Measurements from ENCODE around the gene MEGF6.

MEGF6 gene

DNA sequence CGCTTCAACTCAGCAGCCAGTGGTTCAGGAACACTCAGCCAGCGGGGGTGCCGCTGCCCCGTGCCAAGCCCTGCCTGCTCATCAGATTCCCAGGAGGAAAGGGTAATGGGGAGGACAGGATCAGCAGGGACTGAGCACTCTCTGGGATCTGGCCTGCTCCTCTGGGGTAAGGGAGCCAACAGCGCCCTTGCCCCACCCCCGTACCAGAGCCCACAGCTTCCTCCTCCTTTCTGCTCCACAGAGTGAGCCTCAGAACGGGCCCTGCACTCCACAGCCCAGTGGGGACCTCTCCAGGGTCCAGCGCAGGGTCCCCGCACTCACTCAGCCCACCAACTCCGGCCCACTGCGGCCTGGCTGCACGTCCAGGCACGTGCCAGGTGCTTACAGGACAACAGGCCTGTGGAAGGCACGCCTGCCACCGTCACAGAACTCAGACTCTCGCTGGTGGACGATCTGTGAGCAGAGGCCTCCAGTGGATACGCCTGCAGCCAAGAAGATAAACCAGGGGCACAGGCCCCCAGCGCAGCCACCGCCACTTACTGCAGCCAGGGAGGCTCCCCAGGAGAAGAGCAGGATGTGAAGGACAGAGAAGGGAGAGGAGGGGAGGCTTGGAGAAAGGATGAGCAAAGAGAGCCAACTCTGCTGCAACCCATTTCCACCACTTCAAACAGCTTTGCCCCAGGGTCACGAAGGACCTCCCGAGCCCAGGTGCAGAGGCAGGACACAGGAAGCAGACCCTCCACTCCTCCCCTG lies 2.1 kb downstream of the MEGF6 start (continued):
- TF ChIP-seq, protein P1, sequence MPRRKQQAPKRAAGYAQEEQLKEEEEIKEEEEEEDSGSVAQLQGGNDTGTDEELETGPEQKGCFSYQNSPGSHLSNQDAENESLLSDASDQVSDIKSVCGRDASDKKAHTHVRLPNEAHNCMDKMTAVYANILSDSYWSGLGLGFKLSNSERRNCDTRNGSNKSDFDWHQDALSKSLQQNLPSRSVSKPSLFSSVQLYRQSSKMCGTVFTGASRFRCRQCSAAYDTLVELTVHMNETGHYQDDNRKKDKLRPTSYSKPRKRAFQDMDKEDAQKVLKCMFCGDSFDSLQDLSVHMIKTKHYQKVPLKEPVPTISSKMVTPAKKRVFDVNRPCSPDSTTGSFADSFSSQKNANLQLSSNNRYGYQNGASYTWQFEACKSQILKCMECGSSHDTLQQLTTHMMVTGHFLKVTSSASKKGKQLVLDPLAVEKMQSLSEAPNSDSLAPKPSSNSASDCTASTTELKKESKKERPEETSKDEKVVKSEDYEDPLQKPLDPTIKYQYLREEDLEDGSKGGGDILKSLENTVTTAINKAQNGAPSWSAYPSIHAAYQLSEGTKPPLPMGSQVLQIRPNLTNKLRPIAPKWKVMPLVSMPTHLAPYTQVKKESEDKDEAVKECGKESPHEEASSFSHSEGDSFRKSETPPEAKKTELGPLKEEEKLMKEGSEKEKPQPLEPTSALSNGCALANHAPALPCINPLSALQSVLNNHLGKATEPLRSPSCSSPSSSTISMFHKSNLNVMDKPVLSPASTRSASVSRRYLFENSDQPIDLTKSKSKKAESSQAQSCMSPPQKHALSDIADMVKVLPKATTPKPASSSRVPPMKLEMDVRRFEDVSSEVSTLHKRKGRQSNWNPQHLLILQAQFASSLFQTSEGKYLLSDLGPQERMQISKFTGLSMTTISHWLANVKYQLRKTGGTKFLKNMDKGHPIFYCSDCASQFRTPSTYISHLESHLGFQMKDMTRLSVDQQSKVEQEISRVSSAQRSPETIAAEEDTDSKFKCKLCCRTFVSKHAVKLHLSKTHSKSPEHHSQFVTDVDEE (CRISPR knock-in tag; IDR thresholded peaks at IDR 0.05): no peak
- TF ChIP-seq RARB (CRISPR knock-in tag; IDR thresholded peaks at IDR 0.05) (no peak), GLIS3 (CRISPR knock-in tag; IDR thresholded peaks at IDR 0.05) (no peak), CSDC2 (CRISPR knock-in tag; IDR thresholded peaks at IDR 0.05) (no peak), PPARA (CRISPR knock-in tag; IDR thresholded peaks at IDR 0.05; ENCODE audit: borderline replicate concordance) (no peak), SNAI2 (CRISPR knock-in tag; IDR thresholded peaks at IDR 0.05) (no peak), BACH2 (CRISPR knock-in tag; IDR thresholded peaks at IDR 0.05; ENCODE audit: borderline replicate concordance) (no peak)

GRCh38 chr1:3608154-3608553 lies 3.2 kb downstream of the MEGF6 start:
- no peak for ATAC-seq
- TF ChIP-seq ARNTL (CRISPR knock-in tag; IDR thresholded peaks at IDR 0.05; ENCODE audit: borderline replicate concordance, low read depth): no peak
- no peak for TF ChIP-seq TOX (CRISPR knock-in tag; IDR thresholded peaks at IDR 0.05; ENCODE audit: borderline replicate concordance)
- TF ChIP-seq ZFP3 (CRISPR knock-in tag; IDR thresholded peaks at IDR 0.05): no peak
- no peak for TF ChIP-seq PPARA (CRISPR knock-in tag; IDR thresholded peaks at IDR 0.05; ENCODE audit: borderline replicate concordance)
- TF ChIP-seq ZNF8 (CRISPR knock-in tag; IDR thresholded peaks at IDR 0.05): no peak
- no peak for TF ChIP-seq ISL1 (CRISPR knock-in tag; IDR thresholded peaks at IDR 0.05)
- no peak for TF ChIP-seq CSRNP3 (CRISPR knock-in tag; IDR thresholded peaks at IDR 0.05)
- no peak for TF ChIP-seq POU6F1 (CRISPR knock-in tag; IDR thresholded peaks at IDR 0.05; ENCODE audit: borderline replicate concordance, low read depth)
- TF ChIP-seq RARB (CRISPR knock-in tag; IDR thresholded peaks at IDR 0.05): no peak

GRCh38 chr1:3607703-3608065 lies 3.6 kb downstream of the MEGF6 start:
- TF ChIP-seq CREB5 (CRISPR knock-in tag; IDR thresholded peaks at IDR 0.05; ENCODE audit: low read depth) (no peak), SNAI2 (CRISPR knock-in tag; IDR thresholded peaks at IDR 0.05) (no peak), ARNTL (CRISPR knock-in tag; IDR thresholded peaks at IDR 0.05; ENCODE audit: borderline replicate concordance, low read depth) (no peak), ZNF8 (CRISPR knock-in tag; IDR thresholded peaks at IDR 0.05) (no peak), RARB (CRISPR knock-in tag; IDR thresholded peaks at IDR 0.05) (no peak), ZFP3 (CRISPR knock-in tag; IDR thresholded peaks at IDR 0.05) (no peak), CSRNP3 (CRISPR knock-in tag; IDR thresholded peaks at IDR 0.05) (no peak), OSR1 (CRISPR knock-in tag; IDR thresholded peaks at IDR 0.05) (no peak), TOX (CRISPR knock-in tag; IDR thresholded peaks at IDR 0.05; ENCODE audit: borderline replicate concordance) (no peak), PPARA (CRISPR knock-in tag; IDR thresholded peaks at IDR 0.05; ENCODE audit: borderline replicate concordance) (no peak), TCF4 (CRISPR knock-in tag; IDR thresholded peaks at IDR 0.05; ENCODE audit: borderline replicate concordance) (no peak), POU6F1 (CRISPR knock-in tag; IDR thresholded peaks at IDR 0.05; ENCODE audit: borderline replicate concordance, low read depth) (no peak), ZNF565 (CRISPR knock-in tag; conservative IDR thresholded peaks at IDR 0.05; ENCODE audit: low read depth) (no peak)
- TF ChIP-seq, protein P2, sequence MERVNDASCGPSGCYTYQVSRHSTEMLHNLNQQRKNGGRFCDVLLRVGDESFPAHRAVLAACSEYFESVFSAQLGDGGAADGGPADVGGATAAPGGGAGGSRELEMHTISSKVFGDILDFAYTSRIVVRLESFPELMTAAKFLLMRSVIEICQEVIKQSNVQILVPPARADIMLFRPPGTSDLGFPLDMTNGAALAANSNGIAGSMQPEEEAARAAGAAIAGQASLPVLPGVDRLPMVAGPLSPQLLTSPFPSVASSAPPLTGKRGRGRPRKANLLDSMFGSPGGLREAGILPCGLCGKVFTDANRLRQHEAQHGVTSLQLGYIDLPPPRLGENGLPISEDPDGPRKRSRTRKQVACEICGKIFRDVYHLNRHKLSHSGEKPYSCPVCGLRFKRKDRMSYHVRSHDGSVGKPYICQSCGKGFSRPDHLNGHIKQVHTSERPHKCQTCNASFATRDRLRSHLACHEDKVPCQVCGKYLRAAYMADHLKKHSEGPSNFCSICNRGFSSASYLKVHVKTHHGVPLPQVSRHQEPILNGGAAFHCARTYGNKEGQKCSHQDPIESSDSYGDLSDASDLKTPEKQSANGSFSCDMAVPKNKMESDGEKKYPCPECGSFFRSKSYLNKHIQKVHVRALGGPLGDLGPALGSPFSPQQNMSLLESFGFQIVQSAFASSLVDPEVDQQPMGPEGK (CRISPR knock-in tag; IDR thresholded peaks at IDR 0.05; ENCODE audit: borderline replicate concordance): no peak
- TF ChIP-seq, protein P1 (CRISPR knock-in tag; IDR thresholded peaks at IDR 0.05): no peak
- ATAC-seq: no peak

All from SK-N-SH treated with all-trans-retinoic acid at 6 μM for 48 hours (cell line).